ENCODE data around the gene IGF1.

Gene IGF1

GRCh38 chr12:102497743-102498142 is 17.4 kb upstream of the IGF1 start:
- DNase-seq (ENCODE audit: low read depth, low spot score) = no peak

- DNase-seq (ENCODE audit: low read depth, low spot score) = no peak
Measured at GRCh38 chr12:102496591-102496990, 16.2 kb upstream of the IGF1 start.

GRCh38 chr12:102487226-102487625 is 6.9 kb upstream of the IGF1 start:
- no peak for DNase-seq (ENCODE audit: low read depth, low spot score)

- no peak for DNase-seq (ENCODE audit: low read depth, low spot score)
Measured at GRCh38 chr12:102486153-102486552, 5.8 kb upstream of the IGF1 start.

GRCh38 chr12:102484428-102484958 is 4.1 kb upstream of the IGF1 start:
- DNase-seq (ENCODE audit: low read depth, low spot score) = peak; percentile 71

- DNase-seq (ENCODE audit: low read depth, low spot score) = no peak
Measured at GRCh38 chr12:102484017-102484416, 3.7 kb upstream of the IGF1 start.

GRCh38 chr12:102483466-102483865 is 3.1 kb upstream of the IGF1 start:
- DNase-seq (ENCODE audit: low read depth, low spot score) = no peak

- no peak for DNase-seq (ENCODE audit: low read depth, low spot score)
Measured at GRCh38 chr12:102481705-102482425, 1.5 kb upstream of the IGF1 start.

- no peak for DNase-seq (ENCODE audit: low read depth, low spot score)
Measured at GRCh38 chr12:102479939-102480338, 424 bp downstream of the IGF1 start.

- peak; percentile 23 for DNase-seq (ENCODE audit: low read depth, low spot score)
Measured at GRCh38 chr12:102479099-102479885, 1.1 kb downstream of the IGF1 start.

- DNase-seq (ENCODE audit: low read depth, low spot score) = no peak
Measured at GRCh38 chr12:102478405-102479098, 1.8 kb downstream of the IGF1 start.

GRCh38 chr12:102475355-102475754 is 5.0 kb downstream of the IGF1 start:
- peak; percentile 74 for DNase-seq (ENCODE audit: low read depth, low spot score)

- DNase-seq (ENCODE audit: low read depth, low spot score) = peak; percentile 64
Measured at GRCh38 chr12:102474438-102475064, 5.8 kb downstream of the IGF1 start.

GRCh38 chr12:102472496-102472895 is 7.9 kb downstream of the IGF1 start:
- no peak for DNase-seq (ENCODE audit: low read depth, low spot score)

- DNase-seq (ENCODE audit: low read depth, low spot score) = no peak
Measured at GRCh38 chr12:102471556-102471955, 8.8 kb downstream of the IGF1 start.

GRCh38 chr12:102470945-102471344 is 9.4 kb downstream of the IGF1 start:
- no peak for DNase-seq (ENCODE audit: low read depth, low spot score)

- DNase-seq (ENCODE audit: low read depth, low spot score) = peak; percentile 63
Measured at GRCh38 chr12:102468261-102468915, 12.0 kb downstream of the IGF1 start.

GRCh38 chr12:102465762-102466560 is 14.4 kb downstream of the IGF1 start:
- DNase-seq (ENCODE audit: low read depth, low spot score) = no peak

GRCh38 chr12:102463659-102464249 is 16.6 kb downstream of the IGF1 start:
- DNase-seq (ENCODE audit: low read depth, low spot score) = no peak
